Measurements from ENCODE around the gene RPS8.
"Not testable (repeated sequence)": the region's sequence is repeated elsewhere in the genome, so short reads cannot be mapped to it uniquely, and the experiment has no call there.

RPS8 gene

GRCh38 chr1:44780583-44781121, 5.3 kb downstream of the RPS8 start:
- no peak for DNase-seq (ENCODE audit: low read depth in 2 of 3, low spot score in 1 of 3)

- DNase-seq (ENCODE audit: low read depth in 2 of 3, low spot score in 1 of 3), result no peak
Measured at GRCh38 chr1:44783697-44784093, 8.4 kb downstream of the RPS8 start.

- no peak for DNase-seq (ENCODE audit: low read depth in 2 of 3, low spot score in 1 of 3)
Measured at GRCh38 chr1:44784094-44785028, 9.0 kb downstream of the RPS8 start.

GRCh38 chr1:44785029-44785380, 9.7 kb downstream of the RPS8 start:
- DNase-seq (ENCODE audit: low read depth in 2 of 3, low spot score in 1 of 3), result no peak

- DNase-seq (ENCODE audit: low read depth in 2 of 3, low spot score in 1 of 3), result no peak
Measured at GRCh38 chr1:44785501-44786137, 10.3 kb downstream of the RPS8 start.

- DNase-seq (ENCODE audit: low read depth in 2 of 3, low spot score in 1 of 3), result peak; percentile 66 to 74 (median 72)
Measured at GRCh38 chr1:44786138-44786840, 10.9 kb downstream of the RPS8 start.

- no peak for DNase-seq (ENCODE audit: low read depth in 2 of 3, low spot score in 1 of 3)
Measured at GRCh38 chr1:44786841-44787426, 11.6 kb downstream of the RPS8 start.

- no peak for DNase-seq (ENCODE audit: low read depth in 2 of 3, low spot score in 1 of 3)
Measured at GRCh38 chr1:44787506-44787905, 12.2 kb downstream of the RPS8 start.

GRCh38 chr1:44788120-44788860, 12.9 kb downstream of the RPS8 start, which contains the start of gene BEST4:
BEST4 (minus strand) TSS chr1:44788170; CDS start chr1:44787705, 465 bp downstream.
- DNase-seq (ENCODE audit: low read depth in 2 of 3, low spot score in 1 of 3), result no peak

- DNase-seq (ENCODE audit: low read depth in 2 of 3, low spot score in 1 of 3), result no peak
Measured at GRCh38 chr1:44790968-44791801, 15.8 kb downstream of the RPS8 start.

- DNase-seq (ENCODE audit: low read depth in 2 of 3, low spot score in 1 of 3), result no peak
Measured at GRCh38 chr1:44792736-44793502, 17.6 kb downstream of the RPS8 start.

GRCh38 chr1:44797886-44798285, 22.5 kb downstream of the RPS8 start:
- DNase-seq (ENCODE audit: low read depth in 2 of 3, low spot score in 1 of 3), result not testable (repeated sequence)

GRCh38 chr1:44798481-44799365, 23.4 kb downstream of the RPS8 start:
- DNase-seq (ENCODE audit: low read depth in 2 of 3, low spot score in 1 of 3), result no peak

GRCh38 chr1:44799770-44800584, 24.6 kb downstream of the RPS8 start, which contains the start of gene PLK3:
PLK3 (plus strand) TSS chr1:44800377; CDS start chr1:44800464, 87 bp downstream.
- DNase-seq (ENCODE audit: low read depth in 2 of 3, low spot score in 1 of 3), result peak; percentile 97 to 98 (median 98)

GRCh38 chr1:44801491-44802305, 26.4 kb downstream of the RPS8 start:
- DNase-seq (ENCODE audit: low read depth in 2 of 3, low spot score in 1 of 3), result no peak

Measured in stimulated activated CD4-positive, alpha-beta T cell treated with anti-CD3 and anti-CD28 coated beads, Interleukin-12 subunit alpha, Interleukin-12 subunit beta, amount 100 ng/mL, for 48 hours (primary cell).